Natural killer cell (primary cell): Measurements from ENCODE around the gene ACTL9. TPM values are rescaled to one million over a fixed set of nuclear protein-coding genes. Genes with fewer than 3 reads are reported as not detected.

ENCODE experiments used
- ATAC-seq, 3 donors: fragments of 150-1000 bp in 2 of 3; fragments of 200-7000 bp in 1 of 3; cut with Tn5 transposase; 1 replicate in 1 of 3; 2 replicates in 2 of 3; pipeline ENCODE4 v1.10.0; 2021; ENCODE audit warnings: mild to moderate bottlenecking in 2 of 3, moderate library complexity in 2 of 3
- DNase-seq, 2 donors: peaks; one replicate each; pipeline versions ENCODE4 v3.0.0 to v3.0.0-alpha.2; 2013 to 2021; ENCODE audit warnings: mixed read lengths in 1 of 2
- H3K27ac ChIP-seq: one replicate; pipeline ENCODE4 v1.5.1; 2013; ENCODE audit warnings: mild to moderate bottlenecking, low read length
- H3K27me3 ChIP-seq: one replicate; pipeline ENCODE4 v1.6.1; 2013; ENCODE audit warnings: low read length; ENCODE audit not compliant: control insufficient read depth, insufficient read depth
- H3K36me3 ChIP-seq: one replicate; pipeline ENCODE4 v1.6.1; 2013; ENCODE audit warnings: low read length; ENCODE audit not compliant: control insufficient read depth, insufficient read depth
- H3K4me1 ChIP-seq: one replicate; pipeline ENCODE4 v1.6.1; 2013; ENCODE audit warnings: low read length; ENCODE audit not compliant: control insufficient read depth, insufficient read depth
- H3K4me3 ChIP-seq: one replicate; pipeline ENCODE4 v1.5.1; 2013; ENCODE audit warnings: low read length
- H3K9me3 ChIP-seq: one replicate; pipeline ENCODE4 v1.6.1; 2013; ENCODE audit warnings: low read length; ENCODE audit not compliant: control insufficient read depth, insufficient read depth
- H3K27ac Mint-ChIP-seq, 2 donors: one replicate each; pipeline ENCODE4 v1.8.0; 2022; ENCODE audit warnings: mild to moderate bottlenecking in 2 of 2, mixed read lengths in 2 of 2, moderate library complexity in 1 of 2
- H3K27me3 Mint-ChIP-seq, 2 donors: one replicate each; pipeline ENCODE4 v1.8.0; 2022; ENCODE audit warnings: low read depth in 2 of 2, mixed read lengths in 2 of 2
- H3K36me3 Mint-ChIP-seq: one replicate; pipeline ENCODE4 v1.8.0; 2022; ENCODE audit warnings: mixed read lengths
- H3K4me1 Mint-ChIP-seq, 2 donors: one replicate each; pipeline ENCODE4 v1.8.0; 2022; ENCODE audit warnings: mixed read lengths in 2 of 2
- H3K4me3 Mint-ChIP-seq: one replicate; pipeline ENCODE4 v1.8.0; 2022; ENCODE audit warnings: mild to moderate bottlenecking, moderate library complexity, mixed read lengths
- H3K9me3 Mint-ChIP-seq, 2 donors: one replicate each; pipeline ENCODE4 v1.8.0; 2022; ENCODE audit warnings: mixed read lengths in 2 of 2
- CTCF ChIP-seq: fragments of 200-600 bp; IDR thresholded peaks from one replicate; pipeline ENCODE4 v1.8.0; 2022; ENCODE audit warnings: antibody characterized with exemption
- WGBS: methylation state at CpG from one replicate; pipeline ENCODE4 v1.1.7; 2013; ENCODE audit warnings: missing lambda C conversion rate; ENCODE audit not compliant: insufficient coverage; 5-methylcytosine and 5-hydroxymethylcytosine counted together
- intact Hi-C: fragments of 100-400 bp; cut with micrococcal nuclease; formaldehyde crosslinking; loops from one replicate; pipeline ENCODE4 v1.14.2; 2022
- total RNA-seq, 4 donors: library from RNA; stranded (reverse); fragments of 120-200 nt in 1 of 4; gene quantifications; one replicate each; pipeline versions ENCODE4 v1.2.3 to v1.2.4, GENCODE V29; 2013 to 2022

Gene ACTL9
- total RNA-seq, 3 donors from 2014 or later (not counting 1 experiment from before 2014, with no cell fraction given): not detected

GRCh38 chr19:8682931-8683330 is 15.7 kb downstream of the ACTL9 start:
- peaks cover 0 to 2% of the 10 kb centered on the region in 2 donors for H3K27me3 Mint-ChIP-seq
- WGBS: 64% methylated on average over 1 of the region's 1 CpG
- peaks cover 44% of the 10 kb centered on the region for H3K4me1 ChIP-seq
- no peaks in the 10 kb centered on the region for H3K27me3 ChIP-seq
- H3K36me3 Mint-ChIP-seq: no peaks in the 10 kb centered on the region
- no peak overlapping the region for H3K4me3 Mint-ChIP-seq
- no peak for ATAC-seq
- no peaks in the 10 kb centered on the region for H3K9me3 ChIP-seq
- no peaks in the 10 kb centered on the region for H3K36me3 ChIP-seq
- peaks cover 37 to 53% of the 10 kb centered on the region in 2 donors for H3K4me1 Mint-ChIP-seq
- H3K27ac ChIP-seq: no peak overlapping the region
- no peak overlapping the region for H3K4me3 ChIP-seq
- no peak for TF ChIP-seq CTCF
- intact Hi-C loops: no loop called here
- no peak overlapping the region for H3K27ac Mint-ChIP-seq
- H3K9me3 Mint-ChIP-seq: peaks cover 9 to 14% of the 10 kb centered on the region in 2 donors
- DNase-seq: no peak

GRCh38 chr19:8682472-8682871 is 16.1 kb downstream of the ACTL9 start:
- no peak overlapping the region for H3K27ac Mint-ChIP-seq
- no peak overlapping the region for H3K4me3 ChIP-seq
- intact Hi-C loops: no loop called here
- H3K36me3 Mint-ChIP-seq: no peaks in the 10 kb centered on the region
- no peaks in the 10 kb centered on the region for H3K9me3 ChIP-seq
- H3K36me3 ChIP-seq: no peaks in the 10 kb centered on the region
- DNase-seq (no peak), ATAC-seq (no peak)
- H3K27ac ChIP-seq: no peak overlapping the region
- peaks cover 42% of the 10 kb centered on the region for H3K4me1 ChIP-seq
- 73% methylated on average over 2 of the region's 2 CpGs for WGBS
- no peak overlapping the region for H3K4me3 Mint-ChIP-seq
- TF ChIP-seq CTCF: no peak
- no peaks in the 10 kb centered on the region for H3K27me3 ChIP-seq
- H3K9me3 Mint-ChIP-seq: peaks cover 11 to 15% of the 10 kb centered on the region in 2 donors
- peaks cover 37 to 57% of the 10 kb centered on the region in 2 donors for H3K4me1 Mint-ChIP-seq
- peaks cover 0 to 4% of the 10 kb centered on the region in 2 donors for H3K27me3 Mint-ChIP-seq

GRCh38 chr19:8681345-8682029 is 17.1 kb downstream of the ACTL9 start:
- ATAC-seq: no peak
- Histone ChIP-seq H3K27me3 (no peaks in the 10 kb centered on the region), H3K27ac (no peak overlapping the region), H3K4me3 (no peak overlapping the region), H3K9me3 (no peaks in the 10 kb centered on the region), H3K36me3 (no peaks in the 10 kb centered on the region), H3K4me1 (peaks cover 42% of the 10 kb centered on the region)
- H3K27ac Mint-ChIP-seq: peak overlapping the region in 1 of 2 donors; percentile 30
- H3K9me3 Mint-ChIP-seq: peaks cover 11 to 15% of the 10 kb centered on the region in 2 donors
- no peaks in the 10 kb centered on the region for H3K36me3 Mint-ChIP-seq
- H3K27me3 Mint-ChIP-seq: peaks cover 0 to 4% of the 10 kb centered on the region in 2 donors
- 85% methylated on average over 2 of the region's 2 CpGs for WGBS
- peaks cover 37 to 57% of the 10 kb centered on the region in 2 donors for H3K4me1 Mint-ChIP-seq
- intact Hi-C loops: no loop called here
- TF ChIP-seq CTCF: no peak
- peak overlapping the region; percentile 4 for H3K4me3 Mint-ChIP-seq
- DNase-seq: no peak
